Islet precursor cell (in vitro differentiated cells): ENCODE results near the gene VPS18.
A peak's percentile ranks its signal among the peaks of the same experiment; 100 is the strongest.
"Not testable (repeated sequence)": the region's sequence is repeated elsewhere in the genome, so short reads cannot be mapped to it uniquely, and the experiment has no call there.

Experiments used
- DNase-seq: peaks from one replicate; pipeline ENCODE4 v3.0.0-alpha.2; 2018

VPS18 gene

GRCh38 chr15:40893733-40894680 lies at the start of gene VPS18:
VPS18 (plus strand) TSS chr15:40894450; CDS start chr15:40894769, 319 bp downstream.
- peak; percentile 99 for DNase-seq

GRCh38 chr15:40844696-40845030 lies 49.6 kb upstream of the VPS18 start:
- DNase-seq = peak; percentile 76

- DNase-seq = no peak
Observed at GRCh38 chr15:40845036-40845435, 49.2 kb upstream of the VPS18 start.

GRCh38 chr15:40845511-40846284 lies 48.6 kb upstream of the VPS18 start:
- DNase-seq = peak; percentile 97

GRCh38 chr15:40846841-40847222 lies 47.4 kb upstream of the VPS18 start:
- DNase-seq = no peak

- peak; percentile 97 for DNase-seq
Observed at GRCh38 chr15:40847223-40847961, 46.9 kb upstream of the VPS18 start.

- no peak for DNase-seq
Observed at GRCh38 chr15:40850576-40851112, 43.6 kb upstream of the VPS18 start.

- peak; percentile 34 for DNase-seq
Observed at GRCh38 chr15:40852529-40852928, 41.7 kb upstream of the VPS18 start.

GRCh38 chr15:40853241-40853890 lies 40.9 kb upstream of the VPS18 start:
- peak; percentile 37 for DNase-seq

- peak; percentile 43 for DNase-seq
Observed at GRCh38 chr15:40854161-40854560, 40.1 kb upstream of the VPS18 start.

GRCh38 chr15:40855706-40856234 lies 38.5 kb upstream of the VPS18 start:
- no peak for DNase-seq

GRCh38 chr15:40856746-40857145 lies 37.5 kb upstream of the VPS18 start:
- DNase-seq = no peak

- DNase-seq = peak; percentile 98
Observed at GRCh38 chr15:40857601-40858341, 36.5 kb upstream of the VPS18 start.

GRCh38 chr15:40858706-40859105 lies 35.5 kb upstream of the VPS18 start:
- no peak for DNase-seq

GRCh38 chr15:40859206-40859851 lies 34.9 kb upstream of the VPS18 start:
- peak; percentile 95 for DNase-seq

- DNase-seq = not testable (repeated sequence)
Observed at GRCh38 chr15:40861147-40861546, 33.1 kb upstream of the VPS18 start.

GRCh38 chr15:40863660-40864270 lies 30.5 kb upstream of the VPS18 start:
- no peak for DNase-seq

GRCh38 chr15:40867199-40867598 lies 27.1 kb upstream of the VPS18 start:
- DNase-seq = no peak

- no peak for DNase-seq
Observed at GRCh38 chr15:40869686-40870085, 24.6 kb upstream of the VPS18 start.

GRCh38 chr15:40870716-40871115 lies 23.5 kb upstream of the VPS18 start:
- DNase-seq = no peak
